ENCODE measurements around the gene RXFP1.

RXFP1 gene

DNA sequence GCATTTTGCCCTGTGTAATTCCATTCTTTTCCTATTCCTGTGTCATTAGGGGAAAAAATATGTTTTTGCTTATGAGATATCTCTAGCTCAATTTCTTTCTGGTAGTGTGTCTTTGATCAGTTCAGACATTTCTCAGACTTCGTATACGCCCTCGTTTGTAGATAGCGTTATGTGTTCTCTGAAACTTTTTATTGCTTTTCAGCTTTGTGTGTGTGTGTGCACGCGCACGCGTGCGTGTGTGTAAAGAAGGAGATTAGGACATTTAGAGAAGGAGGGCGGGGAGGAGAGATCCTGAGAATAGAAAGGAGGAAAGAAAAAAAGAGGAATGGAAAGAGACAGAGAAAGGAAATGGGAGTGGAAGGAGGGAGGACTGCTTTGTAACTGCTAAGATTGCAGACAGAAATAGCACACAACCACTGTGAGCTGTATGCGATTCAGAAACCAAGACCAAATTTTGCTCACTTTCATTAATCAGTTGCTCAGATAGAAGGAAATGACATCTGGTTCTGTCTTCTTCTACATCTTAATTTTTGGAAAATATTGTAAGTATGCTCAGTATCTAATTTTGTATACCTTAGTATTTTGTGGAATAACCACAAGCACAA lies at the start of gene RXFP1:
Gene RXFP1, plus strand, starts transcription at position 399 of the 605 bp plus-strand sequence. Its CDS starts 95 bp downstream, at position 494.
- DNase-seq, result no peak
- intact Hi-C loops (cut with DNase I), result no loop called here

DNA sequence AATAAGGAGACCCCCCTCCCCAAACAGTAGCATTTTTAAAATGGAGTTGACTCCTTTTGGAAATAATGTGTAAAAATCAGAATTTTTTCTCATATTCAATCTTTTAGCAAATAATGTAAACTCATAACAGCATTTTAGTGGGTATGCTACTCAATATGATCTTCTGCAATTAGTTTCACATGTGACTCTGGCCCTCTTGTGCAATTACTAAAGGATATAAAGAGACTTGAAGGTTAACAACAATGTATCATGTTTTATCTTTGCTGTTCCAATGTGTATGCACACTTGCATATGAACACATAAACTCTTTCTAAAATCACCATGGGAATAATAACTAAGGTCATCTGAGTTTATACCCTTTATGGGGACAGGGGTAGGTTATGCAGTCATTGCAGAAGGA lies 39.9 kb upstream of the RXFP1 start:
- intact Hi-C loops (cut with DNase I), result no loop called here
- DNase-seq, result no peak

DNA sequence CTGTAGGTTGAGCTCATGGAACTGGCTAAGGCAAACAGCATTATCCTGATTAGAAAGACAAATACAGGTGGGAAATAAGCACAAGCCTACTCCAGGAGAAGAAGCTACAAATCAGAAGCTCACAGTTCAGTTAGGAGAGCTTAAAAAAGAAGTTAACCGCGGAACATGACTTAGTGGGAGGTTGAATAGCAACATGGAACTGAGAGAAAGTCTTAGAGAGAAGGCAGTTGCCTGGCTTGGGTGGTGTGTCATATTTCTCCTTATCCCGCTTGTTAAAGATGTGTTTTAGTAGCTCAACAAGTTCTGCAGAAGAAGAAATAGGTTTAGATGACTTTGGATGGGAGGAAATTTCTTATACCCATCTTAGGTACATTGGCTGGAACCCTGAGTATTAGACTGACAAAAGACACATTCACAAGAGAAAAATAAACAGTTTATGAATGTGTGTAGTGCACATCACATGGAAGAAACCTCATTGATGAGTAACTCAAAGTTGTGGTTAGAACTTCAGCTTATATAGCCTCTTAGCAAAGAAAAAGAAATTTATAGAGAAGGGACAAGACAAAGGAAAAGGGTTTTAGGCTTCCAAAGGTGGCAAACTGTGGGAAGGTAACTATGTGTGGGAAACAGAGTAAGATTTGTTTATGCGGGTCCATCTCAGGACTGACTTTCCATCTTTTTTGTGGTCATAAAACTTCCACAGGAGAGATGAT lies 37.4 kb upstream of the RXFP1 start:
- intact Hi-C loops (cut with DNase I), result no loop called here
- DNase-seq, result no peak

DNA sequence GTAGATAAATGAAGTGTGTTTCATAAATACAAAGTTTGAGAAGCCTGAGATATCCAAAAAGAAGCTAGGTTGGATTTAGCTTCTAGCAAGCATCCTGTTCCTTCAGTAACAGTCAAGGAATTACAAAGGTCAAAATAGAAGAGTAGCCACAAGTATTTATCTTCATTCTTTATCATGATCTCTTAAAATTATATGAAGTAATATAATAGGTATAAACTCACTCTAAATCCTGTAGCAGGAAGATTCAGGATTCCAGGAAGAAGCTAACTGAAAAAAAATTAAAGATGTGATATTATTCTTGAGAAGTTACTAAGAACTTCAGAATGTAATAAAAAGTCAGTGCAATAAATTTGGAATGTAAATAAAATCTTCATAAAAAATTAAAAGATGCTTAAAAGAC lies 31.1 kb upstream of the RXFP1 start:
- intact Hi-C loops (cut with DNase I), result no loop called here
- DNase-seq, result no peak

DNA sequence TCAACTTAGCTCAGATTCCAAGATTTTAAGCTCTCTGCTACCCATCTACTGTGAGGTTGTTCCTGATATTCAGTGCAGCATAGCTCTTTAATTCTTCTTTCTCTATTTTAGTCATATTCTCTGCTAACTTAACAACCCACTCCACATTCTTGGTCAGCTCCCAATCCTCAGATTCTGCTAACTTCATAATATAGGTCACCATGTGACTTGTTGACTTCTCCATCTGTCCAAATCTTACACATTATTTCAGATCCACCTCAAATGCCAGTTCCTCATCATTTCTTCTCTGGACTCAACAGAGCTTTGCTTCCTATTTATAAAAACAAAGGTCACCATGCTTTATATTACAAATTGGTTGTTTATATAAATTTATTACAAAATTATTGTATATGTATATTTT lies 29.3 kb upstream of the RXFP1 start:
- intact Hi-C loops (cut with DNase I), result no loop called here
- DNase-seq, result no peak

DNA sequence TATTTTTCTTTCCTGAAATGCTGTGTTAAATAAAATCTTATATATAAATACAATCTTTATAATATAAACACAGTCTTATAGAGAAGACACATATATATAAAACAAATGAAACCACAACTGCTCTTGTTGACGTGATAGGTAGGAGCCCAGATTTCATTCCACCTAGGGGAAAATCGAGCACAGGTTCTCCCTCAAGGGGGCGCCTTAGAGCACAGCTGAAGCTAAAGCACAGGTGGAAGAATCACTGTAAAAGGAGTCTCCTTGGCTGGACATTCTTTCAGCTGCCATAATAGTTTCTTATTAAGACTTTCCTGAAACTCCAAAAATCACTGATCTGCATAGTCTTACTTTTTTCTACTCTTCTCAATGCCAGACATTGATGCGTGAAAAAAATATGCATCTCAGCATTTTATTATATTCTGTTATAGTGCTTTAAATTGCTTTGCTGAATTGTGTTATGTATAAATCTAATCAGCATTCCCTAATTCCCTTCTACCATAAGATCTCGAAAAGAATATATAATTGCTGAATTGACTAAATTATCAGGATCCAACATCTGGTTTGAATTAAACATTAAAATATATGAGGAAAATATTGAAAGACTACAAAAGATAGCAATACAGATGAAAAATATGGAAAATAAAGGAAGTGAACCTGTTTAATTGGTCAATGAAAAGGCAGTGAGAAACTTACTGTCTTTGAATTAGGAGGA lies 25.5 kb upstream of the RXFP1 start:
- intact Hi-C loops (cut with DNase I), result no loop called here
- peak in 4 of 10 donors; percentile 7 to 32 (median 16) for DNase-seq

DNA sequence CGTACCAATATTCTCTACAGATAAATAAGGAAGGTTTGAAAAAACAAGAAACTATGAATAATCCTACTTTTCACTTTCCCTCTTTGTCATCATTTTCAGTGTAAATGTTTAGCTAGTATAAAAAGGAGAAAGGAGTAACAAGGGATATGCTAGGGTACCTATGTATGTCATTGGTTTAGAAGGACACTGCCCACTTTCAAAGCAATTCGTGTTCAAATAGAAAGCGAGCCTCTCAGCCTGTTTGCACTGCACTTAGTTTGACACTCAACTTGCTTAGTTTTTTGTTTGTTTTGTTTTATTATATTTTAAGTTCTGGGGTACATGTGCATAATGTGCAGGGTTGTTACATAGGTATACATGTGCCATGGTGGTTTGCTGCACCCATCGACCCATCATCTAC lies 21.6 kb upstream of the RXFP1 start:
- intact Hi-C loops (cut with DNase I), result no loop called here
- DNase-seq, result no peak

DNA sequence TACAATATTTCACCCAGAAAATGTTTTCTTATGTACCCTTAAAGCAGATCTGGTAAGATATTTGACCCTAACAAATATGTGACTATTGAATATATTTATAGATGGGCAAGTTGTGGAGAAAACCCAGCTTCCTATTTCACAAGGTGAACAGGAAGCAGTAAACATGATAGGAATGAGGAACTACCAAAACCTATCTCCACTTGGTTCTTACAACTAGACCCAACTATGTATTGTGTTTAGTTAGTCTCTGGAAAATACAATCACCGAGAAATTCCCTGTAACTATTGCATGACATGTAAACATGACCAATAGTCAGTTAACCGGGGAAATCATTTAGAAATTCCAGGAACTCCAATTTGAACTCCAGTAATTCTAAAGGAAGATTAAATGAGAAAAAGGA lies 8.4 kb upstream of the RXFP1 start:
- intact Hi-C loops (cut with DNase I), result no loop called here
- DNase-seq, result no peak

DNA sequence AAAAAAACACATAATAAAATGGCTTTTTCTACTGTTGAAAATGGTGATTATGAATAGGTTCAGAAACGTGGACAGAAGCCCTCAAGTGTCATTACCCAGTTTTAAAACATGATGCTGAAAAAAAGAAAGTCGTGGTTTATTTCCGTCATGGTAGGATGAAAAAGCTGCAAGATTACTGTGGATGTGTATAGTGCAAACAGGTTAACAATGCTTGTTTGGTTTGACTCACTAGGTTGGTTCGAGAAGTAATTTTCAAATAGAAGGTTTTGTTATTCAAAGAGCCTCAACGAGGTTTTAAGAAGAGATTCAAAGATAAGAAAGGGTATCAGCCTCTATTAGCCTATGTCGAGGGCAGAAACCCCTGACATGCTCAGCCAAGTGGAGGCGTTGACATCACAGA lies 2.5 kb upstream of the RXFP1 start:
- DNase-seq, result no peak
- intact Hi-C loops (cut with DNase I), result no loop called here

DNA sequence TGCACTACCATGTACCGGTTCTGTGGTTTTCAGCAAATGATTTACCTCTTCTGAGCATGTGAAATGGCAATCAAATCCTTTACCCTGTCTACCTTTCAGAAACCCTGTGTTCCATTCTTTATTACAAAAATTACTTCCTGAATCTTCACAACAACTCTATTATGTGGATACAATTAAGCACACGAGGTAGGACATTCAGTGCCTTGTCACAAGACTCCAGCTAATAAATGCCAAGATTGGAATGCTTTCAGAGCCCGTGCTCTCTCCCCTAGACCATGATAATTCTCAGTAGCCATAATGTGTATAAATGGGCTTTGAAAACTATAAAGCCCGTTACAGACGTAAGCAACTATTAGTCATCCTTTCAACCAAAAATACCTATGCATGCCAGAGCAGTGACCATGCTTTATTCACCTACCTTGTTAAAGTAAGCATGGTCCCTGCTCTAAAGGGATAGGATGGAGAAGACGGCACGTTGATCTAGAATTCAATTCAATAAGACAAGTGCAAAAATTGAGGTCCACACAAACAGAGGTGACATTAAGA lies 2.4 kb downstream of the RXFP1 start:
- DNase-seq, result no peak
- intact Hi-C loops (cut with DNase I), result no loop called here

DNA sequence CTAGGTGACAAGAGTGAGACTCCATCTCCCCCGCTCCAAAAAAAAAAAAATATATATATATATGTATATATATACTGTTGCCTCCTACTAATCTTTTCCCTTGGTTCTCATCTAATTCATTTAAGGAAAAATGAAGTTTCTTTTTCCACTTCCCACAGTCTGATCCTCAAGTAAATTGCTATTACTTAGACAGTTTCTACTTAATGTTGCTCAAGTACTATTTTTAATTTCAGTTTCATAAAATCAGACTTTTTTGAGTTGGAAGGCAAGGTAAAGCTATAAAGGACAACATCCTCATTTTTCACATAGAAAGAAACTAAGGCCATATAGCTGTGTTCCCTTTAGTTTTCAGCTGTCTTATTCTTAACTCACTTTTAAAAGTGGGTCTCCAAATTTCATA lies 5.8 kb downstream of the RXFP1 start:
- intact Hi-C loops (cut with DNase I), result no loop called here

DNA sequence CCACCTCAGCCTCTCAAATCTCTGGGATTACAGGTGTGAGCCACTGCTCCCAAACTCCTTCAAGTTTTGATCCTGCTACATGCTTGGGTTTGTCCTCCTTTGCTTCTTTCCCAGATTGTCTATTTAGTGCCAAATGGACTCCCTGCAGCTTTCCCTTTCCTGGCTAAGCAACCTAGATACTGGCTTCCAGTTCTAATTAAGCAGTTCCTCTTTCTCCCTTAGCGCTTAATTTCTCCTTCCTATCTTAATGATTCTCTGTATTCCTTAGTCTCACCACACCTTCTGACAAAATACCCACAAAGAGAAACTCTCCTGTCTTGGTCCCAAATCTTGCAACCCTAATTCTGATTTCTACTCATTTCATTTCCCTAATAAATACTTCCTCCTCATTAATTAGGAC lies 7.8 kb downstream of the RXFP1 start:
- intact Hi-C loops (cut with DNase I), result no loop called here
- DNase-seq, result no peak

More for the DNA sequence above, 5.8 kb downstream of the RXFP1 start:
- DNase-seq, result no peak

DNA sequence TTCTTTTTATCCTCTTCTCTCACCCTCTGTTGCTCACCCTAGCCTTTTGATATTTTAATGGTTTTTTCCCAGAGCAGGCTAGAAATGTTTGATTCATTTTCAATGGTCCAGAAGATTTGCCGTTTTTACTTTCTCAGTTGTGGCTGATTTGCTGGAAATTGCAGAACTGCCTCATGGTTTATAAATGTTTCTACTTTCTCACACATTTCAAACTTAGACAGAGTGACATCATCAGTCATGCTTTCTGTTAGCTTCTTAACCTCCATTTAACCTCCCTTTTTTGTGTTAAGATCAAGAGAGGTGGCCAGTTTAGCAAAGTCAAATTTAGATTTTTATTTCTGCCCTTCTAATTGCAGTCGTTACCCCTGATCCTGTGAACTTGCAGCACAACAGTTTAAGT lies 8.7 kb downstream of the RXFP1 start:
- no peak for DNase-seq
- intact Hi-C loops (cut with DNase I), result no loop called here

DNA sequence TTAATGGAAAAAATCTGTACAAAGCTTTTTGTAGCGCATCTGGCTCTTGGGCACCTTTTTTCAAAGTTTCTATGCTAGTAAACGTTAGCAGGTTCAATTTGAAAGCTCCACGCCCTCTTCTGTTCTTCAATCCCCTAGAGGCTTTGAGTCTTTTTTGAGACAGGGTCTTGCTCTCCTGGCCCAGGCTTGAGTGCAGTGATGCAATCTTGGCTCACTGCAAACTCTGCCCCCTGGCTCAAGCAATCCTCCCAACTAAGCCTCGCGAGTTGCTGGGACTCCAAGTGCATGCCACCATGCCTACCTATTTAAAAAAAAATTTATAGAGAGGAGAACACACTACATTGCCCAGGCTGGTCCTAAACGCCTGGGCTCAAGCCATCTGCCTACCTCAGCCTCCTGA lies 9.2 kb downstream of the RXFP1 start:
- DNase-seq, result peak in 1 of 10 donors; percentile 64
- intact Hi-C loops (cut with DNase I), result no loop called here

DNA sequence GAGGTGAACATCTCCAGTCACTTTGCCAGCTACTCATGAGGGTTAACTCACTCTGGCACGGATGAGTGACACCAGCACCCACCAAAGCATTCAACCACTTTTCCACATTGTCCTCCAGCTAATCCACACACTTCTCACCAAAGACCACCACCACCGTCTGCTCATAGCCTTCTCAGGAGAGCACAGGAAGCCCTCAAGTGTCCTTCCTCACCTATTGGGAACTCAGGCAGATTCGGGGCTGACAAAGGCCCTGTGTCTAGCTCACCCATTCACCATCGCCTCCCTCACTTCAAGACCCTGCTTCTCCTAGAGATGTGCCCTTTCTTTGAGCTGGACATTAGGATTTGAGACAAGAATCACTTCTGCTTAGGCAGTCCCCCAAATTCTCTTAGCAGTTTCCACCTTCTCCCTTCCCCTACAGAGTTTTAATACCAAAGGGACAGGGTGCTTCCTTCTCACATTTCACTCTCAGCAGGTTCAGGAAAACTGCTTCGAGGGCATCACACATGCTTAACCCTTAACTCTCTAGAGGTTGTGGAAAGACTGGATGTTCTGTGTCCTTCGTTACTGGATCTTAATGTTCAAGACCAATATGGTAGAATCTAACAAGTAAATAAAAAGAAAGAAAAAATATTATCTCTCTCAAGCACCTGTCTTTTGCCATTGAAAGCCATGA lies 11.0 kb downstream of the RXFP1 start:
- intact Hi-C loops (cut with DNase I), result no loop called here
- peak in 2 of 10 donors; percentile 17 to 54 for DNase-seq

DNA sequence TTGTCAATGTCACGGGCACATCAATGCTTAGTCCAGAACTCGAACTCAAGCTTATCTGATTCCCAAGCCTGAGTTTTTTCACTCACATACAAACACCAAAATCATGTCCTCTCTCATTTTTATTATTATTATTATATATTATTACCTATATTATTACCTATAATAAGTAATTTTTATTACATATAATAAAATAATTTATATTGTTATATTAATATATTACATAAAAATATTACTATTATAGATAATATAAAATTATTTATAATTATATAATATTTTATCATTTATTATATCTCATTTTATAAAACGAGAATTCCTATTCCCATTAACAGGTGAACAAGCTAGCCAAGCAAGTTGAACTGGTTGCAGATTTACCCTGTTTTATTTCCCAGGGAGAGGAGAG lies 13.0 kb downstream of the RXFP1 start:
- intact Hi-C loops (cut with DNase I), result no loop called here
- no peak for DNase-seq

DNA sequence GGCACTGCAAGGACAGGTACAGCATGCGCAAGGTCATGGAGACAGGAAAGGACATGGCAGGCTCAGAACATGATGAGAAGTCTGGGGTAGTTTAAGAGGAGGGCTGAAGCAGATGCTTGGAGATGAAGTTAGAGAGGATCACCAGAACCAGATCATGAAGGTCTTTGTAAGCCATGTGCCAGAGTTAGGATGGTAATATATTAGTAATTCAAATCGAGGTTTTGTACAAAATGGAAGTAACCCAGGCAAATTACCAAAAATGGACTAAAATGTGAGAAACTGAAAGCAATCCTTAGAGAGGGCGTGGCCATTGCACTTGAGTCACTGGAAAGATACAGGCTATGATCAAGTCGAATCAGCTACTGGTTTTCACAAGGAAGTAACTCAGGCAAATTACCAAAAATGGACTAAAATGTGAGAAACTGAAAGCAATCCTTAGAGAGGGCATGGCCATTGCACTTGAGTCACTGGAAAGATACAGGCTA lies 13.5 kb downstream of the RXFP1 start:
- DNase-seq, result no peak
- intact Hi-C loops (cut with DNase I), result no loop called here

DNA sequence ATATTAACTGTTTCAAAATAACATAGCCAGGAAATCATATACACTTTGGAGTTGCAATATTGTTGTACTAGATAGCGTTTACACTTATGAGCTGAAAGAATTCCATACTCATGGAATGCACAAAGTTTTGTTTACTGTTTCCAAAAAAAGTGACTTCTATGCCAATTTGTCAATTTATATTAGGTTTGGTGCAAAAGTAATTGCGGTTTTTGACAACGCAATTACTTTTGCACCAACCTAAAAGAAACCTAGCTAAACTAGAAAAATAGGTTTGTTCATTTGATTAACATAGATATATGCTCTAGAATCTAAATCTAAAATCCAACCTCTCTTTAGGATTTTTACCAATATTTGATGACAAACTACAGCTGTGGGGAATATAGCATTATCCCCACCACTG lies 15.2 kb downstream of the RXFP1 start:
- intact Hi-C loops (cut with DNase I), result no loop called here
- DNase-seq, result no peak

DNA sequence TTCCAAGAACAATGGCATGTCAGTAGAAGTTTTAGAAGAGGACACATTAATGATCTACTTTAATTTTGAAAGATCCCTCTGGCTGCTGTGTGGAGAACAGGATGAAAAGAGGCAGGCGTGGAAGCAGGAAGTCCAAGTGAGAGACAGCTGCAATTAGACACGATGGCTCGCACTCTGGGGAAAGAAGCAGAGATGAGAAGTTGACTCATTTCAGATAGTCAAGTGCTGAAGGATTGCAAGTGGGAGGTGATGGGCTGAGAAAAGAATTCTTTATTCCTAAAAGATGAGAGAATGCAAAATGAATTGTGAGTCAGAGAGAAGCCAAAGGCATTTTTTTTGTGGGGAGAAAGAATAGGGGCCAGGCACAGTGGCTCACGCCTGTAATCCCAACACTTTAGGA lies 16.5 kb downstream of the RXFP1 start:
- intact Hi-C loops (cut with DNase I), result no loop called here
- DNase-seq, result peak in 6 of 10 donors; percentile 10 to 81 (median 55)

DNA sequence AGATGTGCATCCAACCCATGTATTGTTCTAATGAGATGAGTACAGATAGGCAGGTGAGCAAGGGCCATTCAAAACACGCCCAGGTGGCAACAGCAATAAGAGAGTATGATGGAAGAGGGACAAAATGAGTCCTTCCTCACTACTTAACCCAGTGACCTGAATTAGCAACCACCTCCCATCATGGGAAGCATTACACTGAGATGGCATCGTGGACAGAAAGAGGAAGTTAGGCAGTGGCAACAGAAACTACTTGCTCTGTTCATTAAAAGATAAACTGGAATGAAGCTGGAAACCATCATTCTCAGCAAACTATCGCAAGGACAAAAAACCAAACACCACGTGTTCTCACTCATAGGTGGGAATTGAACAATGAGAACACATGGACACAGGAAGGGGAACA lies 17.2 kb downstream of the RXFP1 start:
- intact Hi-C loops (cut with DNase I), result no loop called here
- DNase-seq, result no peak

Data from posterior cingulate gyrus (tissue), 11 donors.